IPS DF 4.7 (cell line): ENCODE data around the gene MAN1B1.
"Not testable (repeated sequence)": the region's sequence is repeated elsewhere in the genome, so short reads cannot be mapped to it uniquely, and the experiment has no call there.

Source experiments
- DNase-seq: peaks from one replicate; pipeline ENCODE4 v3.0.0-alpha.2; 2013; ENCODE audit warnings: low spot score; ENCODE audit errors: extremely low read depth

The MAN1B1 gene

DNA sequence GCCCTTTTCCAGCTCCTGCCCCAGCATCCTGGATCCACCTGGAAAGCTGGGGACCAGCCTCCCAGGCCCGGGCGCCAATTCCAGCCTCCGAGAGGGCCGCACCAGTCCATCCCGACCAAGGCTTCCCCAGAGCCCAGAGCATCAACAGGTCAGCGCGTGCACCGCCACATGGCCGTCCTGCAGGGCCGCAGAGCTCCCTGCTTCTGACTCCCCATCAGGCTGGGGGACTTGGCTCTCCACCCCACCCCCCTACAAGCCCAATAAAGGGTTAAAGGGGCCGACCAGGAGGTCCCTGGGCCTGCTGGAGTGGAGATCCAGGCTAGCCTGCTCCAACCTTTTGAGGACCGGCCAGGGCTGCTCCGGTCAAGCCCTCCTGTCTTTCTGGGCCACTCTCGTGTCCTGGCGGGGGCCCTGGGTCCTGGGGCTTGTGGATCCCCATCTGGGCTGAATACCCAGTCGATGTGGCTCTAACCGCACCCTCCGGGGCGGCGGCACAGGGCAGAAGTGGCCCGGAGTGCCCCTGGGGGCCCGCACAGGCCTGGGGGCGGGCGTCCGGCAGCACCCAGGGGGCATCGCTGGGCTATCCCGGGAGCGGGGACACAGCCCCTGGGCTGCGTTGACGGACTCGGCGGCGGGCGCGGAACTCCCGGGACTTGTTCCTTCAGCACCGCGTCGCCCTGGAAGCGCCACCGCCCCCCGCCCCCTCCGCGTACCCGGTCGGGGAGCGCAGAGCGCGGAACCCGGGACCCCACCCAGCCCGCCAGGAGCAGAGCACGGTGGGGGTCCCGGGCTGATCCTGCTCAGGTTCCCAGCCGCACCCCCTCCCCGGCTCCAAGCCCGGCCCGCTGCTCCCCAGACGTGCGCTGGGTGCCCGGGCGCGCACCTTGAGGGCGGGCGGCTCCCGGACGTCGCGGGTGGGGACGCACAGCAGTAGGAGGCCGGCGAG, 33.5 kb upstream of the MAN1B1 start:
- no peak for DNase-seq

DNA sequence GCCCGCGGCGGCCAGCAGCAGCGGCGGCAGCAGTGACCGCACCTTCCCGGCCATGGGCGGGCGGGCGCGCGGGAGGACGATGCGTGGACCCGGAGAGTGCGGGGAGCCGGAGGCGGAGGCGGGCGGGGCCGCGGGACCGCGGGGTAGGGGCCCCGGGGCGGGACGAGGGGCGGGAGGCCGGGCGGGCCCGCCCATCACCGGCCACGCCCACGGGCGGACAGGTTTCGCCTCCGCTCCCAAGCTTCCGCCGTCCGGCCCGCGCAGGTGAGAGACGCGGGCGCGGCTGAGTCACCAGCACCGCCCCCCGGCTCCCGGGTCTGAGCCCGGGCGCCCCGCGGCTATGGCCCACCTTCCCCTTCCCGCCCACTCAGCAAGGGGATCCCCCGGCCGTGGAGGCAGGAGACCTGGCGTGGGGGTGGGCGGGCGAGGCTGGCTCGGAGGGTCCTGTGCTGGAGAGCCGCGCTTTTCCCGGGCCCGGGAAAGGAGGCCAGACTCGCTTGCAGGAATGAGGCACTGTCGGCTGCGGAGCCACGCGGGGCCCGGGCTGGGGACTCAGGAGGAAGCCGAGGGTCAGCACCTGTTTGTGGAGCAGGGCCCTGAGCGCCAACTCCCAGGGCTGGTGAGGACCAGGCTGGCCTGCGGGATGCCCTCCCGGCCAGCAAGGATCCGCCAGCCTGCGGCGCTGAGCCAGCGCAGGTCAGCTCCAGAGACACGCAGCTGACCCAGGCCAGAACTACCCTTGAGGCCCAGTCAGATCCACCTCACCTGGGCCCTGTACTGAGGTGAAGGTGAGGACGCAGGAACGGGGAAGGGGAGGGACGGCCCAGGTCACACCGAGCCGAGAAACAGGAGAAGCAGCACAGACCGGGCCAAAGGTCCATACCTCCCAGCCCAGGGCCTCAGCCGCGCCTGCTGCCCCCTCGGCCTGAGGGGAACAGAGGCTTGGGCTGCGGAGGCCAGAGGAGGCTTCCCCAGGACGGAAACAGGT, 32.5 kb upstream of the MAN1B1 start, which contains the start of gene ENTPD2:
TSS of gene ENTPD2 (minus strand) at position 118 of the 988 bp plus-strand sequence. CDS start at position 54, 64 bp downstream.
- DNase-seq: no peak

GRCh38 chr9:137054932-137055384, 31.8 kb upstream of the MAN1B1 start:
- DNase-seq: no peak

DNA sequence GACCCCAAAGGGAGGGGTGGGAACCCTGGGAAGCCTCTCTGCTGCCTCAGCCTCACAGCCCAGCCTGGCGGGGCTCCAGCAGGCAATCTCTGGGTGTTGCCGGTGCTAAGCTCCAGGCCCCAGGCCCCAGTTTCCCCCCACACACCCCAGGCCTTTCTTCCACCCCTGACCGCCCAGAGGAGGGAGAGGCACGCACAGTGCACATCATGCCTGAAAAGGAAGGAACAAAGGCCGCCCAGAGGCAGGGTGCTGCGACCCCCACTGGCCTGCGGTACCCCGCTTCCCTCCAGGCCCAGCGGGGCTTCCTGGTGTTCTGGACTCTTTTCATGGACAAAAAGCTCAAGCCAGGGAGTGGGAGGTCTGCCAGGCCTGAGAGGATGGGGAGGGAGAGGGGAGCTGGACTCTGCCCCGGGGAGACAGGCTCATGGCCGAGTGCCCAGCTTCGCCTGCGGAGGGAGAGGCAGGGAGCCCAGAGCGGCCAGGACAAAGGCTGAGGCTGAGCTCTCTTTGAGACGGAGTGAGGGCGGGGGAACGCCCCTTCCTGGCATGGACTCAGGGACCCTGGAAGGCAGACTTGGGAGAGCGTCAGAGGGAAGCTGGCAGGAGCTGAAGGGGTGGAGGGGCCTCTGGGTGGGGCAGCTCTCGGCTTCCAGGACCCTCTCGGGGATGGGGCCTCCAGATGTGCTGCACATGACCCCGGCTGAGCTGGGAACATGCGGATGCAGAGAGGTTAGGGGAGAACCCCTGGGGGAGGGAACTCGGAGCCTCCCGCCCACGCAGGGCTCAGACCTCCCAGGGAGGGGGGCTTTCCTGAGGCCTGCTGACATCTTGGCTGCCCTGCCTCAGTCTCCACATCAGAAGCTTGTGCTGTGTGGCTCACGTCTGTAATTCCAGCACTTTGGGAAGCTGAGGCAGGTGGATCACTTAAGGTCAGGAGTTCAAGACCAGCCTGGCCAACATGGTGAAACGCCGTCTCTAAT, 31.1 kb upstream of the MAN1B1 start:
- no peak for DNase-seq

DNA sequence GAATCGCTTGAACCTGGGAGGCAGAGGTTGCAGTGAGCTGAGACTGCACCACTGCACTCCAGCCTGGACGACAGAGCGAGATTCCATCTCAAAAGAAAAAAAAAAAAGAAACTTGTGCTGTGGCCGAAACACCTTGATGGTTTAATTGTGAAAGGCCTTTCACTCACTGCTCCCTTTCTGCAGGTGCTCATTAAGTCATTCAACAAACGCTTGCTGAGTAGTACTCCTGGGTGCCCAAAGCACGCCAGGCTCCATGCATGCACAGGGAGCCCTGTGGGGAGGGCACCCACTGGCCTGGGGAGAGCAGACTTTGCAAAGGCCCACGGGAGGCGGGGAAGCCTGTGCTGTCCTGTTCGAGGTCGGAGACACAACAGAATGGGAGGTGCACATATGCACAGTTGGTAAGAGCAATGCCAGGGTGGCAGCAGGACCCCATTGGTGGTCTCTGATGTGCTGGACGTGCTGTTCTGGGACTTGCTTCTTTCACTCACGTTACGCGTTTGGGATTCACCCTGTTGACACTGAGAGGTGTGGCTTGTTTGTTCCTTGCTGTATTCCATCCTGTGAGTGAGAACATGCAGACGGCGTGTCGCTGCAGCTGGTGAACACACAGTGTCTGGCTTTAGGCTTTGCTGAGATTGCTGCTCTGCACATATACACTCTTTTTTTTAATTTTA, 29.9 kb upstream of the MAN1B1 start:
- no peak for DNase-seq

DNA sequence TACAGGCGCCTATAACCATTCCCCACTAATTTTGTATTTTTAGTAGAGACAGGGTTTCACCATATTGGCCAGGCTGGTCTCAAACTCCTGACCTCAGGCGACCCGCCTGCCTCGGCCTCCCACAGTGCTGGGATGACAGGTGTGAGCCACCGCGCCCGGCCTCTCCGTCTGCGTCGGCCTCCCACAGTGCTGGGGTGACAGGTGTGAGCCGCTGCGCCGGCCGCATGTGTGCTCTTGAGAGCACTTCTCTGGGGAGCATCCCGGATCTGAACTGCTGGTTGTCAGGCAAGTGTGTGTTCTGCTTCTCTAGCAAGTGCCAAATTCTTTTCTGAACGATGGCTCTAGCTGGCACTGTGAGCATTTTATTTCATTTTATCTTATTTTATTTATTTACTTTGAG, 29.2 kb upstream of the MAN1B1 start:
- no peak for DNase-seq

DNA sequence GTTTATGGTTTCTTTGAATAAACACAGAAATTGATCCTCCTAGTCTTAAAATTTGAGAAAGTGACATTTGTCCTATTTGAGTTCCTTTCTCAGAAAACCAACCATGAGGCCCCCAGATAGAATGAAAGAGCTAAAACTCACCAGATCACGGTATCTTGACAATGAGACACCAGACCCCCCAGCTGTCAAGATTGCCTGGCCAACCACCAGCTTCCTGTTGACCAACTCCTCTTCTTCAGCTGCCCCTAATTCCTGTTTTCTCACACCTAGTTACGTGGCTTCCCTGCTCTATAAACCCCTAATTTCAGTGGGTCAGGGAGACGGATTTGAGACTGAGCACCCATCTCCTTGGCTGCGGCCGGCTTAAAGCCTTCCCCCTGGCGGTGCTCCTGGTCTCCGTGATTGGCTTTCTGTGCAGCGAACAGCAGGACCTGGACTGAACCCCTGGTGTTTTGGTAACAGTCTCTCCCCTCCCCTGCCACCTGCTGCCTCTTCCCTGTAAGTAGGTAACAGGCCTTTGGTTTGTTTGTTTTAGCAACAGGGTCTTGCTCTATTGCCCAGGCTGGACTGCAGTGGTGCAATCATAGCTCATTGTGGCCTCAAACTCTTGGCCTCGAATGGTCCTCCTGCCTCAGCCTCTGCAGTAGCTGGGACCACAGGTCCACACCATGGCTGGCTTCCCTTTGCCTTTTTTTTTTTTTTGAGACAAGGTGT, 28.1 kb upstream of the MAN1B1 start:
- no peak for DNase-seq

- no peak for DNase-seq
These were observed 24.4 kb upstream of the MAN1B1 start for GRCh38 chr9:137062384-137062783.

- DNase-seq: not testable (repeated sequence)
These were observed 24.0 kb upstream of the MAN1B1 start for GRCh38 chr9:137062798-137063197.

GRCh38 chr9:137063311-137064026, 23.3 kb upstream of the MAN1B1 start:
- no peak for DNase-seq

GRCh38 chr9:137064027-137064879, 22.5 kb upstream of the MAN1B1 start:
- DNase-seq: no peak

DNA sequence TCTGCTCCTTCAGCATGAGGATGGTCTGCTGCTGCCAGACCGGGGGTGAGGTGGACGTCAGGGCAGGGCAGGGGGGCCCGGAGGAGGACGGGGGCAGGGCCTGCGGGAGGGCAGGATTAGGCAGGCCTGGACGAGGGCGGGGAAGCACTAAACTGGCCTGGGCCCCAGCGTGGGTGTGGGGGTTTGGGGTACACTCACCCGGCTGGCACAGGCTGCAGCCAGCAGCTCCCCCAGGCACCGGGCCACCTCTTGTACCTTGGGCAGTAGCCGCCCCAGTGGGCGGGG, 22.0 kb upstream of the MAN1B1 start:
- DNase-seq: no peak

DNA sequence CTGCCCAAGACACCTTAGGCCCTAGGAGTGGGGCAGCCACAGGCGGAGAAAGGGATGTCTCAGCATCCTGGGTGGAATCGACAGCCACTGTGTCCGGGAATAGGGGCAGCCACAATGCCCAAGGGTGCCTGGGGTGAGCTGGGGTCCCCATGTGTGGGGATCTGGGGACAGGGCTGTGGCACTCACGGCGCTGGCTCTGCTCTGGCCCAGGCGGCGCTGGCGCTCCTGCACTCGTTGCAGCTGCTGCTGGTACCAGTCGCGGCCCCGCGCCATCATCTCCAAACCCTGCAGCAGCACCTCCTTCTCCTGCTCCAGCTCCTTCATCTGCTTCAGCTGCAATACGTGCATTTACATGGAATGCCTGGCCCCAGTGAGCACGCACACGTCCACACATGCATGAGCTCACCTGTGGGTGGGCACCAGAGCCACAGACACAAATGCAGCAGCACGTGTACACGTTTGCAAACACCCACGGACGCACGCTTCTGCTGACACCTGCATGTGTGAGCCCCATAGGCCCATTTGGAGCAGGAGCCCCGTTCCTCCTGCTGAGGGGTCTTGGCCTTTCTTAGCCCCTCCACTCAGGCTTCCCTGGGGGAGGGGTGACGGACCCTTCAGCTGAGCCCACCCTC, 21.3 kb upstream of the MAN1B1 start:
- no peak for DNase-seq

DNA sequence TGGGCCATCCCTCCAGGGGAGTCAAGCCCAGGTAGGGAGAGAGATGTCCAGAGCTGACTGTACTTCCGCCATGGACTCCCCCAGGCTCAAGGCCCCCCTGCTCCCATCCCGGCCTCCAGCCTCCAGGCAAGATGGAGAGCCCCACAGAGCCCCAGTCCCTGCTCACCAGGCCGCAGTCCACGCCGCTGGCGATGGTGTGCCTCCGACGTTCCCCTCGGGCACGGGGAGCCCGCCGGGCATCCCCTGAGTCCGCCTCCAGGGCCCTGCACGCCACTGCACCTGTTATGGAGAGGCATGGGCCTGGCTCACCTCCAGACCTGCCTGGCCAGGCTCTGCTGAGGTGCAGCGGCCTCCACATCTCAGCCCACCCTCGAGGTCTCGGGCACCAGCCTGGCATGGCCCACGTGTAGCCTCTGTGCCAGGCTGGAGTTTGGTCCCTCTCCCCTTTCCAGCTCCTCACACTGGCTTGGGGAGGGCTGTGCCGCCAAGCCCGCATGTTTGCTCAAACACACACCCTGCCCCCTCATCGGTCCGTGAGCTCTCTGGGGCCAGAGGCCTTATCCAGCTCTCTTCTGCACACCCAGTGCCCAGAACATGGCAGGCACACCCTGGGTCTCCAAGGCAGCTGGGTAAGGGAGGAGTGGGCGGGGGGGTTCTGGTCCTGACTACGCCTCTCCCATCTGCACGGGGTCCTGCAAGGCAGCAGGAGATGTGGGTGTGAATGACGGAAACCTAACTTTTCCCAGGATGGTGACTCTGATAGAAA, 20.5 kb upstream of the MAN1B1 start:
- no peak for DNase-seq

DNA sequence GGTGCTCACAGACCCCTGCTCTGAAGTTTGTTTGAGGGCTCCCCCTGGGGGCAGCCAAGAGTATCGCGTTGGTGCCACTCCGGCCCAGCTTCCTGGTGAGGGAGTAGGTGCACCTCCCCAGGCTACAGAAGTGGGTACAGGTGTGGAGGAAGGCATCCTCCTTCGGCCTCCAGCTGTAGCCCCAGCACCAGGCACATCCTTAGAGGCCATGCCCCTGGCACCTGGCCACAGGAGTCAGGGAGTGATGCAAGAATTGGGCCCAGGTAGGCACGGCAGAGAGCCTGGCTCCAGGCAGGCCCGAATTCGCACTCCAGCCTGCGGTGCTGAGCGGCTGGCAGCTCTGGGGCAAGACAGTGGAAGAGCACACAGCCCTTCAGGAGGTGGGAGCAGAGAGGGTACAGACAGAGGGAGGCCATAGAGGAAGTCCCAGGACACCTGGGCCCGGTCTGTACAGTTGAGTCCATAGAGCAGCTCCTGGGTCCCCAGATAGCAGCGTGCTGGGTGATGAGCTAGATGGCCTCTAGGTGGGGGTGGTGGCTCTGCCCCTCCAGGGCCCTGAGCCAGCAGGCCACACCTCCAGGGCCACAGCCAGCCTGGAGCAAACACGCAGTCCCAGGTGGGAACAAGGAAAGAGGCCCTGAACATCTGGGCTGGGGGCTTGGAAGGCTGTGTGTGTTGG, 18.8 kb upstream of the MAN1B1 start:
- DNase-seq: no peak
